GM23338 (cell line): ENCODE data around the gene MAN1C1. TPM values are rescaled to one million over a fixed set of nuclear protein-coding genes. Genes with fewer than 3 reads are reported as not detected.

Source experiments
- ATAC-seq: fragments of 200-7000 bp; cut with Tn5 transposase; 3 replicates; pipeline ENCODE4 v1.9.1; 2020
- DNase-seq: peaks from one replicate; pipeline ENCODE4 v3.0.0-alpha.2; 2015; ENCODE audit warnings: low spot score
- H2AFZ ChIP-seq: fragments of 200-600 bp; sonication (generic); 2 replicates; pipeline ENCODE4 v1.8.0; 2016; ENCODE audit warnings: antibody characterized with exemption, mild to moderate bottlenecking, moderate library complexity
- H3F3A ChIP-seq: fragments of 200-600 bp; sonication (generic); replicated peaks from 2 replicates; pipeline ENCODE4 v1.8.0; 2017; ENCODE audit warnings: antibody characterized with exemption, mixed run types, low read depth
- H3K27ac ChIP-seq: fragments of 200-600 bp; sonication (generic); 2 replicates; pipeline ENCODE4 v1.6.1; 2016; ENCODE audit warnings: low read depth
- H3K27me3 ChIP-seq: fragments of 200-600 bp; sonication (generic); 2 replicates; pipeline ENCODE4 v1.8.0; 2016; ENCODE audit warnings: mild to moderate bottlenecking, mixed run types, moderate library complexity; ENCODE audit not compliant: insufficient read depth
- H3K36me3 ChIP-seq: fragments of 200-600 bp; sonication (generic); 2 replicates; pipeline ENCODE4 v1.8.0; 2016; ENCODE audit warnings: mild to moderate bottlenecking; ENCODE audit not compliant: insufficient read depth
- H3K4me1 ChIP-seq: fragments of 200-600 bp; sonication (generic); 2 replicates; pipeline ENCODE4 v1.8.0; 2016; ENCODE audit warnings: mild to moderate bottlenecking, moderate library complexity; ENCODE audit not compliant: insufficient read depth
- H3K4me2 ChIP-seq: fragments of 200-600 bp; sonication (generic); 2 replicates; pipeline ENCODE4 v1.7.1; 2017; ENCODE audit warnings: mixed run types
- H3K4me3 ChIP-seq: fragments of 200-600 bp; sonication (generic); 2 replicates; pipeline ENCODE4 v1.6.1; 2016; ENCODE audit warnings: mixed run types
- H3K79me2 ChIP-seq: fragments of 200-600 bp; sonication (generic); replicated peaks from 2 replicates; pipeline ENCODE4 v1.8.0; 2017; ENCODE audit warnings: mild to moderate bottlenecking; ENCODE audit not compliant: insufficient read depth
- H3K9me2 ChIP-seq: fragments of 200-600 bp; sonication (generic); 2 replicates; pipeline ENCODE4 v1.8.0; 2017; ENCODE audit not compliant: insufficient read depth
- H4K20me1 ChIP-seq: fragments of 200-600 bp; sonication (generic); replicated peaks from 2 replicates; pipeline ENCODE4 v1.8.0; 2017; ENCODE audit warnings: mild to moderate bottlenecking; ENCODE audit not compliant: insufficient read depth
- H3K27ac Mint-ChIP-seq: 2 replicates; pipeline ENCODE4 v1.8.0; 2020; ENCODE audit warnings: inconsistent platforms, mild to moderate bottlenecking, moderate library complexity, mixed read lengths
- H3K27me3 Mint-ChIP-seq: 3 replicates; pipeline ENCODE4 v1.8.0; 2022; ENCODE audit warnings: low read depth, mild to moderate bottlenecking, moderate library complexity, mixed read lengths, inconsistent platforms; ENCODE audit not compliant: insufficient read depth, poor library complexity
- H3K36me3 Mint-ChIP-seq: 3 replicates; pipeline ENCODE4 v1.8.0; 2021; ENCODE audit warnings: low read depth, mild to moderate bottlenecking, inconsistent platforms, moderate library complexity, mixed read lengths
- H3K4me1 Mint-ChIP-seq: 3 replicates; pipeline ENCODE4 v1.8.0; 2020; ENCODE audit warnings: mild to moderate bottlenecking, inconsistent platforms, mixed read lengths
- H3K4me3 Mint-ChIP-seq: 3 replicates; pipeline ENCODE4 v1.8.0; 2021; ENCODE audit warnings: moderate library complexity, mild to moderate bottlenecking, inconsistent platforms, mixed read lengths
- H3K9me3 Mint-ChIP-seq: 3 replicates; pipeline ENCODE4 v1.8.0; 2020; ENCODE audit warnings: moderate library complexity, mild to moderate bottlenecking, inconsistent platforms, mixed read lengths
- EZH2 ChIP-seq: fragments of 200-600 bp; sonication (generic); IDR thresholded peaks from one replicate; pipeline ENCODE4 v1.8.0; 2017; ENCODE audit warnings: antibody characterized with exemption, mild to moderate bottlenecking, low read depth; ENCODE audit not compliant: unreplicated experiment
- ZNF114 ChIP-seq: fragments of 250-450 bp; sonication (Bioruptor Pico); IDR thresholded peaks from 2 replicates; pipeline ENCODE4 v1.5.0; 2020; ENCODE audit warnings: mild to moderate bottlenecking, moderate library complexity
- ZNF331 ChIP-seq: fragments of 250-450 bp; sonication (Bioruptor Pico); IDR thresholded peaks from 2 replicates; pipeline ENCODE4 v1.5.0; 2020; ENCODE audit warnings: low read depth, mild to moderate bottlenecking, moderate library complexity
- polyA plus RNA-seq: library from polyadenylated mRNA; unstranded; fragments of >200 nt; fragmentation: Nextera tagmentation; extraction: Ambion mirVana; gene quantifications from 2 replicates; pipeline ENCODE4 v1.2.1, GENCODE V29; 2016
- total RNA-seq: library from RNA; depleted of rRNA; stranded (reverse); fragments of >200 nt; shearing (Covaris generic); gene quantifications from 2 replicates; pipeline ENCODE4 v1.2.3, GENCODE V29; 2014
- TF ChIP-seq, protein P1 (sequence below), 2 experiments: fragments of 200-600 bp in 1 of 2; sonication (generic) in 1 of 2; conservative IDR thresholded peaks; 2 replicates each; pipeline versions ENCODE4 v1.5.1 to v1.6.1; 2016 to 2017; ENCODE audit warnings: antibody characterized with exemption in 2 of 2, low read depth in 2 of 2, mild to moderate bottlenecking in 2 of 2, moderate library complexity in 1 of 2
- TF ChIP-seq, protein P2 (sequence below): fragments of 250-450 bp; sonication (Bioruptor Pico); IDR thresholded peaks from 2 replicates; pipeline ENCODE4 v1.5.0; 2020; ENCODE audit warnings: mild to moderate bottlenecking, moderate library complexity
- TF ChIP-seq, protein P3 (sequence below): IDR thresholded peaks from one replicate; pipeline ENCODE4 v1.6.1; 2018; ENCODE audit warnings: antibody characterized with exemption; ENCODE audit not compliant: unreplicated experiment

Gene MAN1C1
- total and polyA plus RNA-seq, 2 experiments from 2014 or later: 5.4 to 13.6 TPM

DNA sequence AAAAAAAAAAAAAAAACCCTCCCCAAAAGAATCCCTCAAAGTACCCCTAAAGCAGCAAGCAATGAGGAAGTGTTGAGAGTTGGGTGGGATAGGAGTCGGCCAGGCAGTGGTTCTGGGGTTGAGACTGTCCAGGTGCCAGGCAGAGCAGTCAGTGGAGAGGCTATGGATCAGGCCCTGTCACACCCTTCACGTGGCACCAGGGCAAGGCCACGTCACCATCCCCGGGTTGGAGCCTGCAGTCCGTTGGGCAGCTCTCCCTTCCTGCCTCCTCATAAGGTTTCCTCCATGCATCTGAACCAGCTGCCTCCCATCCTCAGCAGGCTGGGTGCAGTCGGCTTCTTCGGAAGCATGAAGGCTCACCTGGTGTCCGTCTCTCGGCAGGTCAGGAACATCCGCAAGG lies 146.9 kb downstream of the MAN1C1 start:
- Mint-ChIP-seq H3K4me1 (peaks cover 25% of the 10 kb centered on the region), H3K36me3 (no peaks in the 10 kb centered on the region), H3K4me3 (no peak overlapping the region), H3K27me3 (peaks cover 5% of the 10 kb centered on the region), H3K9me3 (no peaks in the 10 kb centered on the region), H3K27ac (no peak overlapping the region)
- no peaks in the 10 kb centered on the region for H3F3A ChIP-seq
- H2AFZ ChIP-seq: no peak overlapping the region
- no peak overlapping the region for H3K4me3 ChIP-seq
- H3K36me3 ChIP-seq: no peaks in the 10 kb centered on the region
- TF ChIP-seq ZNF114 (CRISPR knock-in tag) (no peak), ZNF331 (CRISPR knock-in tag) (no peak), EZH2 (no peak)
- TF ChIP-seq, protein P1, sequence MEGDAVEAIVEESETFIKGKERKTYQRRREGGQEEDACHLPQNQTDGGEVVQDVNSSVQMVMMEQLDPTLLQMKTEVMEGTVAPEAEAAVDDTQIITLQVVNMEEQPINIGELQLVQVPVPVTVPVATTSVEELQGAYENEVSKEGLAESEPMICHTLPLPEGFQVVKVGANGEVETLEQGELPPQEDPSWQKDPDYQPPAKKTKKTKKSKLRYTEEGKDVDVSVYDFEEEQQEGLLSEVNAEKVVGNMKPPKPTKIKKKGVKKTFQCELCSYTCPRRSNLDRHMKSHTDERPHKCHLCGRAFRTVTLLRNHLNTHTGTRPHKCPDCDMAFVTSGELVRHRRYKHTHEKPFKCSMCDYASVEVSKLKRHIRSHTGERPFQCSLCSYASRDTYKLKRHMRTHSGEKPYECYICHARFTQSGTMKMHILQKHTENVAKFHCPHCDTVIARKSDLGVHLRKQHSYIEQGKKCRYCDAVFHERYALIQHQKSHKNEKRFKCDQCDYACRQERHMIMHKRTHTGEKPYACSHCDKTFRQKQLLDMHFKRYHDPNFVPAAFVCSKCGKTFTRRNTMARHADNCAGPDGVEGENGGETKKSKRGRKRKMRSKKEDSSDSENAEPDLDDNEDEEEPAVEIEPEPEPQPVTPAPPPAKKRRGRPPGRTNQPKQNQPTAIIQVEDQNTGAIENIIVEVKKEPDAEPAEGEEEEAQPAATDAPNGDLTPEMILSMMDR (conservative IDR thresholded peaks at IDR 0.05; ENCODE audit: low read depth in 2 of 2): no peak
- TF ChIP-seq, protein P2, sequence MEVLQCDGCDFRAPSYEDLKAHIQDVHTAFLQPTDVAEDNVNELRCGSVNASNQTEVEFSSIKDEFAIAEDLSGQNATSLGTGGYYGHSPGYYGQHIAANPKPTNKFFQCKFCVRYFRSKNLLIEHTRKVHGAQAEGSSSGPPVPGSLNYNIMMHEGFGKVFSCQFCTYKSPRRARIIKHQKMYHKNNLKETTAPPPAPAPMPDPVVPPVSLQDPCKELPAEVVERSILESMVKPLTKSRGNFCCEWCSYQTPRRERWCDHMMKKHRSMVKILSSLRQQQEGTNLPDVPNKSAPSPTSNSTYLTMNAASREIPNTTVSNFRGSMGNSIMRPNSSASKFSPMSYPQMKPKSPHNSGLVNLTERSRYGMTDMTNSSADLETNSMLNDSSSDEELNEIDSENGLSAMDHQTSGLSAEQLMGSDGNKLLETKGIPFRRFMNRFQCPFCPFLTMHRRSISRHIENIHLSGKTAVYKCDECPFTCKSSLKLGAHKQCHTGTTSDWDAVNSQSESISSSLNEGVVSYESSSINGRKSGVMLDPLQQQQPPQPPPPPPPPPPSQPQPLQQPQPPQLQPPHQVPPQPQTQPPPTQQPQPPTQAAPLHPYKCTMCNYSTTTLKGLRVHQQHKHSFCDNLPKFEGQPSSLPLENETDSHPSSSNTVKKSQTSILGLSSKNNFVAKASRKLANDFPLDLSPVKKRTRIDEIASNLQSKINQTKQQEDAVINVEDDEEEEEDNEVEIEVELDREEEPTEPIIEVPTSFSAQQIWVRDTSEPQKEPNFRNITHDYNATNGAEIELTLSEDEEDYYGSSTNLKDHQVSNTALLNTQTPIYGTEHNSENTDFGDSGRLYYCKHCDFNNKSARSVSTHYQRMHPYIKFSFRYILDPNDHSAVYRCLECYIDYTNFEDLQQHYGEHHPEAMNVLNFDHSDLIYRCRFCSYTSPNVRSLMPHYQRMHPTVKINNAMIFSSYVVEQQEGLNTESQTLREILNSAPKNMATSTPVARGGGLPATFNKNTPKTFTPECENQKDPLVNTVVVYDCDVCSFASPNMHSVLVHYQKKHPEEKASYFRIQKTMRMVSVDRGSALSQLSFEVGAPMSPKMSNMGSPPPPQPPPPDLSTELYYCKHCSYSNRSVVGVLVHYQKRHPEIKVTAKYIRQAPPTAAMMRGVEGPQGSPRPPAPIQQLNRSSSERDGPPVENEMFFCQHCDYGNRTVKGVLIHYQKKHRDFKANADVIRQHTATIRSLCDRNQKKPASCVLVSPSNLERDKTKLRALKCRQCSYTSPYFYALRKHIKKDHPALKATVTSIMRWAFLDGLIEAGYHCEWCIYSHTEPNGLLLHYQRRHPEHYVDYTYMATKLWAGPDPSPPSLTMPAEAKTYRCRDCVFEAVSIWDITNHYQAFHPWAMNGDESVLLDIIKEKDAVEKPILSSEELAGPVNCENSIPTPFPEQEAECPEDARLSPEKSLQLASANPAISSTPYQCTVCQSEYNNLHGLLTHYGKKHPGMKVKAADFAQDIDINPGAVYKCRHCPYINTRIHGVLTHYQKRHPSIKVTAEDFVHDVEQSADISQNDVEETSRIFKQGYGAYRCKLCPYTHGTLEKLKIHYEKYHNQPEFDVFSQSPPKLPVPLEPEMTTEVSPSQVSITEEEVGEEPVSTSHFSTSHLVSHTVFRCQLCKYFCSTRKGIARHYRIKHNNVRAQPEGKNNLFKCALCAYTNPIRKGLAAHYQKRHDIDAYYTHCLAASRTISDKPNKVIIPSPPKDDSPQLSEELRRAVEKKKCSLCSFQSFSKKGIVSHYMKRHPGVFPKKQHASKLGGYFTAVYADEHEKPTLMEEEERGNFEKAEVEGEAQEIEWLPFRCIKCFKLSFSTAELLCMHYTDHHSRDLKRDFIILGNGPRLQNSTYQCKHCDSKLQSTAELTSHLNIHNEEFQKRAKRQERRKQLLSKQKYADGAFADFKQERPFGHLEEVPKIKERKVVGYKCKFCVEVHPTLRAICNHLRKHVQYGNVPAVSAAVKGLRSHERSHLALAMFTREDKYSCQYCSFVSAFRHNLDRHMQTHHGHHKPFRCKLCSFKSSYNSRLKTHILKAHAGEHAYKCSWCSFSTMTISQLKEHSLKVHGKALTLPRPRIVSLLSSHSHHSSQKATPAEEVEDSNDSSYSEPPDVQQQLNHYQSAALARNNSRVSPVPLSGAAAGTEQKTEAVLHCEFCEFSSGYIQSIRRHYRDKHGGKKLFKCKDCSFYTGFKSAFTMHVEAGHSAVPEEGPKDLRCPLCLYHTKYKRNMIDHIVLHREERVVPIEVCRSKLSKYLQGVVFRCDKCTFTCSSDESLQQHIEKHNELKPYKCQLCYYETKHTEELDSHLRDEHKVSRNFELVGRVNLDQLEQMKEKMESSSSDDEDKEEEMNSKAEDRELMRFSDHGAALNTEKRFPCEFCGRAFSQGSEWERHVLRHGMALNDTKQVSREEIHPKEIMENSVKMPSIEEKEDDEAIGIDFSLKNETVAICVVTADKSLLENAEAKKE: no peak
- TF ChIP-seq, protein P3, sequence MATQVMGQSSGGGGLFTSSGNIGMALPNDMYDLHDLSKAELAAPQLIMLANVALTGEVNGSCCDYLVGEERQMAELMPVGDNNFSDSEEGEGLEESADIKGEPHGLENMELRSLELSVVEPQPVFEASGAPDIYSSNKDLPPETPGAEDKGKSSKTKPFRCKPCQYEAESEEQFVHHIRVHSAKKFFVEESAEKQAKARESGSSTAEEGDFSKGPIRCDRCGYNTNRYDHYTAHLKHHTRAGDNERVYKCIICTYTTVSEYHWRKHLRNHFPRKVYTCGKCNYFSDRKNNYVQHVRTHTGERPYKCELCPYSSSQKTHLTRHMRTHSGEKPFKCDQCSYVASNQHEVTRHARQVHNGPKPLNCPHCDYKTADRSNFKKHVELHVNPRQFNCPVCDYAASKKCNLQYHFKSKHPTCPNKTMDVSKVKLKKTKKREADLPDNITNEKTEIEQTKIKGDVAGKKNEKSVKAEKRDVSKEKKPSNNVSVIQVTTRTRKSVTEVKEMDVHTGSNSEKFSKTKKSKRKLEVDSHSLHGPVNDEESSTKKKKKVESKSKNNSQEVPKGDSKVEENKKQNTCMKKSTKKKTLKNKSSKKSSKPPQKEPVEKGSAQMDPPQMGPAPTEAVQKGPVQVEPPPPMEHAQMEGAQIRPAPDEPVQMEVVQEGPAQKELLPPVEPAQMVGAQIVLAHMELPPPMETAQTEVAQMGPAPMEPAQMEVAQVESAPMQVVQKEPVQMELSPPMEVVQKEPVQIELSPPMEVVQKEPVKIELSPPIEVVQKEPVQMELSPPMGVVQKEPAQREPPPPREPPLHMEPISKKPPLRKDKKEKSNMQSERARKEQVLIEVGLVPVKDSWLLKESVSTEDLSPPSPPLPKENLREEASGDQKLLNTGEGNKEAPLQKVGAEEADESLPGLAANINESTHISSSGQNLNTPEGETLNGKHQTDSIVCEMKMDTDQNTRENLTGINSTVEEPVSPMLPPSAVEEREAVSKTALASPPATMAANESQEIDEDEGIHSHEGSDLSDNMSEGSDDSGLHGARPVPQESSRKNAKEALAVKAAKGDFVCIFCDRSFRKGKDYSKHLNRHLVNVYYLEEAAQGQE: no peak
- peaks cover 4% of the 10 kb centered on the region for H3K4me1 ChIP-seq
- no peak for DNase-seq
- no peaks in the 10 kb centered on the region for H3K9me2 ChIP-seq
- no peak for ATAC-seq
- H3K27ac ChIP-seq: no peak overlapping the region
- no peaks in the 10 kb centered on the region for H3K27me3 ChIP-seq
- no peaks in the 10 kb centered on the region for H4K20me1 ChIP-seq
- H3K4me2 ChIP-seq: no peak overlapping the region
- no peaks in the 10 kb centered on the region for H3K79me2 ChIP-seq
